Stimulated activated CD4-positive, alpha-beta T cell treated with anti-CD3 and anti-CD28 coated beads, TNF-alpha, amount 100 ng/mL, for 1 hour (primary cell): ENCODE measurements around the gene PLCB4.
"Not testable (repeated sequence)": the region's sequence is repeated elsewhere in the genome, so short reads cannot be mapped to it uniquely, and the experiment has no call there.

ENCODE experiments used
- DNase-seq, 3 donors: peaks; one replicate each; pipeline ENCODE4 v3.0.0-alpha.2; 2020; ENCODE audit warnings: low read depth in 3 of 3, low spot score in 1 of 3

PLCB4 gene

GRCh38 chr20:9140162-9140760 is 71.4 kb downstream of the PLCB4 start:
- DNase-seq, result no peak

DNA sequence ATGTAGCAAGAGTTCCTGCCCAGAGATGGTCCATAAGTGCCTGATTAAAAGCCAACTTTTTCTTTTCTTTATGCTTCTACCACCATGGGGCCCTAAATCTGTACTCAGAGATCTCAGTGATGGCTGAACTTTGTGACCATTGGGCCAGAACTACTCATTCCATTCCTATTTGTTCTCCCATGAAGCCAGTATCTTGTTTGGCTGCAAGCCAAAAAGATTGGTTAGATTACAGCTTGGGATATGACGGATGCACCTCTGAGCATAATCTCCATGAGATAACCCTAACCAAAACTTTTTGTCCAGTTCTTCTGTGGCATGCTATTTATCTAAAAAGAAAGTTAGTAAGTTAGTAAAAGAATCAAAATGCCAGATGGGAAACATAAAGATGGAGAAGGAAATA is 72.2 kb downstream of the PLCB4 start:
- no peak for DNase-seq

- no peak for DNase-seq
These were observed 73.0 kb downstream of the PLCB4 start for GRCh38 chr20:9141921-9142320.

- DNase-seq, result no peak
These were observed 73.9 kb downstream of the PLCB4 start for GRCh38 chr20:9142809-9143208.

DNA sequence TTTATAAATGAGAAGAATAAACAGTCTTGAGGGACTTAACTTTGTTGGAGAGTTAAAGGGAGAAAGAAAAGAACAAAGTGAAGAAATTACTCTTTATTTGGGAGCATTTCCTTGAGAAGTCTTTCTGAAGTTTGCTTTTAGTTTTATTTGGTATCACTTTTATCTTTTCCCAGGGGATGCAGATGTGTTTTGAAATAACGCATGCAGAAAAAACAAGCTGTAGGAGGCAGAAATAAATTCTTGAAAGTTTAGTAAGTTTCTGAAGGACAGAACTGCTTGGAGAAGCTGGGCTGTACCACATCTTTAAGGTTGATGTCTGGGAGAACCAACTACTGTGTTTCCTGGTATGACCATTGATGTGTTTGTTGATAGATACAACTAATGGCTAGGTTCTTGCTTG is 75.0 kb downstream of the PLCB4 start:
- no peak for DNase-seq

- no peak for DNase-seq
These were observed 75.8 kb downstream of the PLCB4 start for GRCh38 chr20:9144643-9145042.

DNA sequence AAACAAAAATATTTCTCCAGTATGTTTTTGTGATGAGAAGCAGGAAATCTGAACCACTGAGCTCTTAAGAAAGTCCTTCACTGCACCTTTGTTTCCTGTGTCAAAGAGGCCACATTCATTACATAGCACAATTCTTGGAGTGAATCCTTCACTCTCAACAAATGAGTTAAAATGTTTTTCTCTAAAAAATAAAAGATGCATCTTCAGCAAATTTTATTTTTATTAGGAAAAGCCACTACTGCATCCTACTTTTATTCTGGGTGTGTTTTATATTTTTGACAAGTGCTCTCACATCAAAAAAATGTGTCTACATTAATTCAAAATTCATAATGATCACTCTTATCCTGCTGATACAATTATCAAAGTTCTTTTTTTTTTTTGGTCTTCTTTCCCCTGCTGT is 76.3 kb downstream of the PLCB4 start:
- DNase-seq, result no peak

GRCh38 chr20:9146649-9147048 is 77.8 kb downstream of the PLCB4 start:
- no peak for DNase-seq

GRCh38 chr20:9147547-9148024 is 78.7 kb downstream of the PLCB4 start:
- DNase-seq, result no peak

GRCh38 chr20:9148291-9148690 is 79.4 kb downstream of the PLCB4 start:
- no peak for DNase-seq

GRCh38 chr20:9149087-9149486 is 80.2 kb downstream of the PLCB4 start:
- no peak for DNase-seq

- DNase-seq, result no peak
These were observed 80.9 kb downstream of the PLCB4 start for GRCh38 chr20:9149796-9150195.

- DNase-seq, result no peak
These were observed 81.8 kb downstream of the PLCB4 start for GRCh38 chr20:9150679-9151078.

DNA sequence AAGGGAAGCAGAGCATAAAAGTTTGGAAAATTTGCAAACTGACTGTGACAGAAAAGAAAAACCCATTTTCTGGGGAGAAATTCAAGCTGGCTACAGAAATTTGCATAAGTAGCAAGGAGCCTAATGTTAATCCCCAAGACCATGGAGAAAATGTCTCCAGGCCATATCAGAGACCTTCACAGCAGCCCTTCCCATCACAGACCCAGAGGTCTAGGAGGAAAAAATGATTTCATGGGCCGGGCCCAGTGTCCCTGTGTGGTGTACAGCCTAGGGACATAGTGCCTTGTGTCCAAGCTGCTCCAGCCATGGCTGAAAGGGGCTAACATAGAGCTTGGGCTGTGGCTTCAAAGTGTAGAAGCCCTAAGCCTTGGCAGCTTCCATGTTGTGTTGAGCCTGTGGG is 83.3 kb downstream of the PLCB4 start:
- DNase-seq, result not testable (repeated sequence)

DNA sequence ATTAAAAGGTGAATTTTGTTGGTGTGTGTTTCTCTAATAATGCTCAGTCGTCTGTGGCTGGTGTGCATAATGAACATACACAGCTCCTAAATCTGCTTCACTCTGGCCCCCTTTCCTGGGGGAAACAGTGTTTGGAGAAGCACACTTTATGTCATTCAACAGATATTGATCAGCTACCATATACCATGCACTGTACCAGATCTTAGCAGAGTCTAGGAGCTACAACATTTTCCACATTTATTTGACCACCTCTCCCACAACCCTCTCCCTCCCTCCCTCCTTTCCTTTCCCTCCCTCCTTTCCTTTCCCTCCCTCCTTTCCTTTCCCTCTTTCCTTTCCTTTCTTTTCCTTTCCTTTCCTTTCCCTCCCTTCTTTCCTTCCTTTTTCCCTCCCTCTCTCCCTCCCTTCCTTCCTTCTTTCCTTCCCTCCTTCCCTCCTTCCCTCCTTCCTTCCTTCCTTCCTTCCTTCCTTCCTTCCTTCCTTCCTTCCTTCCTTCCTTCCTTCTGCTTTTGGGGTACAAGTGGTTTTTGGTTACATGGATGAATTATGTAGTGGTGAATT is 85.7 kb downstream of the PLCB4 start:
- no peak for DNase-seq

- no peak for DNase-seq
These were observed 87.8 kb downstream of the PLCB4 start for GRCh38 chr20:9156529-9157280.

GRCh38 chr20:9160331-9160730 is 91.4 kb downstream of the PLCB4 start:
- DNase-seq, result no peak

DNA sequence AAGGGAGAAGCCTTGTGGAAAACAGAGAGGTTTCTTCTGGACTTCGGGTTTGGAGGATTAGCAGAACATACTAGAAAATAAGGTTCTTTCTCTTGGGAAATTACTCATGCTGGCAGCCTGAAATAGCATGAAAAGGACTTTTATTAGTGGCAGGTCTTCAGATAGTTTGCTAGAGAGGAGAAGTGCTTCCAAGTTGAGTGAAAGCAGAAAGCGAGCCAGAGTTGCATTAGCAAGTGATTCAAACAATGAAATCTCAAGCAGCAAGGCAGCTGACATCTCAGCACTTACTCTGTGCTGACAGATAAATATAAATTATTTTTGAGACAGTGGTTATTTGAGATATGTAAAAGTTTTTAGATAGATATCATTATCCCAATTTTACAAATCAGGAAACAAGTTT is 91.9 kb downstream of the PLCB4 start:
- DNase-seq, result no peak

DNA sequence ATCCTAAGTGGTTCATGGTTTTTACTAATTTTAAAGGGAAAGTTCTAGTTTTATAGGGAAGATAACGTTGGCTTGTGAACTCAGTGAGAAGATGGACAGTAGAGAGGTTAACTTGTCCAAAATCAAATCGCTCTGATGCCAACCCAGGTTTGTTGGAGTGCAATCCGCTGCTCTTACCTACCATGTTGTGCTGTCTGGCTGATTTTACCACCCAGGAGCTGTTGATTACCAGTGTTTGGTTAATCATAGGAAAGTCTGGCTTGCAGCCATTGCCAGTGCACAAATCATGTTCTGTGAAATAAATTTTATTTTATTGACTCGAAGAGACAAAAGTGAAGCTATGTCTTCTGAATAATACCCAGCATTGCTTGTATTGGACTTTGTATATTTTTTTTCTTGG is 92.4 kb downstream of the PLCB4 start:
- no peak for DNase-seq

GRCh38 chr20:9163251-9163650 is 94.4 kb downstream of the PLCB4 start:
- no peak for DNase-seq

DNA sequence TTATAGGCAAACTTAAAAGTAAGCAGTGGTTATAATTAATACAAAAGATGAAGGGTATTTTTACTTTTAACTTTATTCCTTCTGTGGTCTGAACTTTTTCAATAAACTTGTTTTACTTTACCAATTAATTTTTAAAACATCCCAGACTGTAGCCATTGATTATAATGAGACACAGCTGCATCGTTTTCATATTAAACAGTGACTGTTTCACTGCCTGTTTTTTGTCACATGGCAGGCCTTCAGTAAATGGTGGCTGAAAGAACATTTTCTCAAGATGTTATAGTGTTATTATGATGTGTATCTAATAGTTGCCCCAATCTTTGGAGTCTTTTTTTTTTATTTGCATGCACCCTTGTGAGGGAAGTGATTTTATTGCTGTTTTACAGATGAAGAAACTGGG is 95.1 kb downstream of the PLCB4 start:
- no peak for DNase-seq

DNA sequence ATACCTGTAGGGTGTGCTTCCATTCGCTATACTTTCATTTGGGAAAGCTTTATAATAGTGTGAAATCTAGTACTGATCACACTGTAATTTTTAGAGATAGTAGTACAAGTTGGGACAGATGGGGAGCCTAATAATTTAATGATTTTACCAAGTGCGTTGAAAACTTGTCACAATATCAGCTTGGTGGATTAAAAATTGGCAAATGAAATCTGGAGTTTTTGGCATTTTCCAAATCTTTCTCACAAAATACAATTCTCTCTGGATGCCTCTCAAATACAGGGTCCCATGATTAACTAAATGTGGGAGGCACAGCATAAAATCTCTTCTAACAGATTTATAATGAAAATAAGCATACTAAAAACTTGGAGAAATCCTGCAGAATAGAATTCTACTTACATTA is 96.4 kb downstream of the PLCB4 start:
- DNase-seq, result no peak
